Skeletal muscle satellite cell (primary cell): ENCODE results near the gene ENSA.
A peak's percentile ranks its signal among the peaks of the same experiment; 100 is the strongest.
"Not testable (repeated sequence)": the region's sequence is repeated elsewhere in the genome, so short reads cannot be mapped to it uniquely, and the experiment has no call there.

Experiments
- H3K27me3 ChIP-seq: 2 replicates; pipeline ENCODE4 v1.7.0; 2013; ENCODE audit warnings: low read length; ENCODE audit not compliant: control insufficient read depth, insufficient read depth
- H3K36me3 ChIP-seq: 2 replicates; pipeline ENCODE4 v1.7.0; 2013; ENCODE audit warnings: mild to moderate bottlenecking, control low read depth, low read length; ENCODE audit not compliant: insufficient read depth
- H3K4me1 ChIP-seq: 2 replicates; pipeline ENCODE4 v1.7.0; 2013; ENCODE audit warnings: low read length; ENCODE audit not compliant: control insufficient read depth, insufficient read depth
- H3K4me2 ChIP-seq: 2 replicates; pipeline ENCODE4 v1.7.0; 2013; ENCODE audit warnings: mild to moderate bottlenecking, low read length
- H3K4me3 ChIP-seq: 2 replicates; pipeline ENCODE4 v1.7.0; 2013; ENCODE audit warnings: low read length
- H3K9ac ChIP-seq: 2 replicates; pipeline ENCODE4 v1.7.0; 2013; ENCODE audit warnings: mild to moderate bottlenecking, low read depth, low read length, moderate library complexity
- H3K9me3 ChIP-seq: replicated peaks from 2 replicates; pipeline ENCODE4 v1.7.0; 2013; ENCODE audit warnings: mild to moderate bottlenecking, control low read depth, low read length

ENSA gene

GRCh38 chr1:150579110-150579944 lies 50.1 kb downstream of the ENSA start, which contains the start of gene MCL1:
Gene MCL1, minus strand, starts transcription at chr1:150579610. Its CDS starts 80 bp downstream, at chr1:150579530.
- peaks cover 16% of the 10 kb centered on the region for H3K4me1 ChIP-seq
- no peaks in the 10 kb centered on the region for H3K27me3 ChIP-seq
- peak within 1 kb of the TSS; percentile 96 for H3K4me3 ChIP-seq
- H3K9me3 ChIP-seq = no peaks in the 10 kb centered on the region
- H3K9ac ChIP-seq = peak within 1 kb of the TSS; percentile 100
- peaks cover 48% of the 10 kb centered on the region for H3K36me3 ChIP-seq
- H3K4me2 ChIP-seq = peak within 1 kb of the TSS; percentile 93

- H3K4me2 ChIP-seq = peak overlapping the region; percentile 91
- peak overlapping the region; percentile 100 for H3K9ac ChIP-seq
- peak overlapping the region; percentile 96 for H3K4me3 ChIP-seq
- H3K9me3 ChIP-seq = no peaks in the 10 kb centered on the region
- H3K27me3 ChIP-seq = no peaks in the 10 kb centered on the region
- peaks cover 54% of the 10 kb centered on the region for H3K36me3 ChIP-seq
- H3K4me1 ChIP-seq = peaks cover 23% of the 10 kb centered on the region
These were observed 50.9 kb downstream of the ENSA start for GRCh38 chr1:150578272-150579109.

GRCh38 chr1:150577557-150578271 lies 51.7 kb downstream of the ENSA start:
- H3K36me3 ChIP-seq = peaks cover 61% of the 10 kb centered on the region

GRCh38 chr1:150576794-150577556 lies 52.4 kb downstream of the ENSA start:
- H3K4me3 ChIP-seq = peak overlapping the region; percentile 96
- H3K36me3 ChIP-seq = peaks cover 68% of the 10 kb centered on the region
- H3K4me2 ChIP-seq = peak overlapping the region; percentile 91
- peaks cover 35% of the 10 kb centered on the region for H3K4me1 ChIP-seq
- H3K9me3 ChIP-seq = no peaks in the 10 kb centered on the region
- H3K9ac ChIP-seq = peak overlapping the region; percentile 100
- H3K27me3 ChIP-seq = no peaks in the 10 kb centered on the region

More at GRCh38 chr1:150577557-150578271, 51.7 kb downstream of the ENSA start:
- peaks cover 31% of the 10 kb centered on the region for H3K4me1 ChIP-seq
- peak overlapping the region; percentile 100 for H3K9ac ChIP-seq
- H3K9me3 ChIP-seq = no peaks in the 10 kb centered on the region
- H3K4me2 ChIP-seq = peak overlapping the region; percentile 91
- peak overlapping the region; percentile 96 for H3K4me3 ChIP-seq
- no peaks in the 10 kb centered on the region for H3K27me3 ChIP-seq

GRCh38 chr1:150576367-150576711 lies 53.1 kb downstream of the ENSA start:
- Histone ChIP-seq H3K9me3 (no peaks in the 10 kb centered on the region), H3K27me3 (no peaks in the 10 kb centered on the region), H3K9ac (peak overlapping the region; percentile 100), H3K4me1 (peaks cover 35% of the 10 kb centered on the region), H3K4me3 (peak overlapping the region; percentile 96), H3K4me2 (peak overlapping the region; percentile 91), H3K36me3 (peaks cover 70% of the 10 kb centered on the region)

GRCh38 chr1:150575518-150576366 lies 53.7 kb downstream of the ENSA start:
- peaks cover 35% of the 10 kb centered on the region for H3K4me1 ChIP-seq
- H3K9ac ChIP-seq = peak overlapping the region; percentile 100
- peak overlapping the region; percentile 96 for H3K4me3 ChIP-seq
- H3K36me3 ChIP-seq = peaks cover 74% of the 10 kb centered on the region
- peak overlapping the region; percentile 91 for H3K4me2 ChIP-seq
- H3K9me3 ChIP-seq = no peaks in the 10 kb centered on the region
- no peaks in the 10 kb centered on the region for H3K27me3 ChIP-seq

GRCh38 chr1:150575072-150575489 lies 54.3 kb downstream of the ENSA start:
- Histone ChIP-seq H3K4me3 (peak overlapping the region; percentile 96), H3K9me3 (no peaks in the 10 kb centered on the region), H3K4me1 (peaks cover 34% of the 10 kb centered on the region), H3K4me2 (peak overlapping the region; percentile 91), H3K36me3 (peaks cover 74% of the 10 kb centered on the region), H3K9ac (peak overlapping the region; percentile 100), H3K27me3 (no peaks in the 10 kb centered on the region)

- peak overlapping the region; percentile 100 for H3K9ac ChIP-seq
- peak overlapping the region; percentile 96 for H3K4me3 ChIP-seq
- H3K36me3 ChIP-seq = peaks cover 74% of the 10 kb centered on the region
- H3K4me1 ChIP-seq = peaks cover 36% of the 10 kb centered on the region
- H3K27me3 ChIP-seq = no peaks in the 10 kb centered on the region
- peak overlapping the region; percentile 91 for H3K4me2 ChIP-seq
- H3K9me3 ChIP-seq = no peaks in the 10 kb centered on the region
These were observed 54.9 kb downstream of the ENSA start for GRCh38 chr1:150574260-150575071.

GRCh38 chr1:150573648-150574071 lies 55.8 kb downstream of the ENSA start:
- H3K9me3 ChIP-seq, H3K27me3 ChIP-seq: not testable (repeated sequence)
- H3K36me3 ChIP-seq = peaks cover 70% of the 10 kb centered on the region
- H3K4me3 ChIP-seq = peak overlapping the region; percentile 5
- peak overlapping the region; percentile 34 for H3K9ac ChIP-seq
- H3K4me2 ChIP-seq = peak overlapping the region; percentile 41
- H3K4me1 ChIP-seq = peaks cover 44% of the 10 kb centered on the region
